Cardiac fibroblast (primary cell): ENCODE results near the gene HELLS.
A peak's percentile ranks its signal among the peaks of the same experiment; 100 is the strongest.

Source experiments
- DNase-seq, 2 donors: peaks; one replicate each; pipeline versions ENCODE4 v3.0.0 to v3.0.0-alpha.2; 2010; ENCODE audit warnings: low read depth in 2 of 2
- H3K4me3 ChIP-seq, 2 donors: replicated peaks in 1 of 2; 1 replicate in 1 of 2; 2 replicates in 1 of 2; pipeline ENCODE4 v1.5.1; 2011; ENCODE audit warnings: low read depth in 2 of 2, low read length in 2 of 2, mild to moderate bottlenecking in 2 of 2, moderate library complexity in 1 of 2
- CTCF ChIP-seq: IDR thresholded peaks from one replicate; pipeline ENCODE4 v1.5.1; 2011; ENCODE audit warnings: low read depth, mild to moderate bottlenecking, low read length, inconsistent platforms

Gene HELLS

GRCh38 chr10:94545391-94546048 is at the start of gene HELLS:
Gene HELLS, plus strand, starts transcription at chr10:94545788. Its CDS starts 134 bp downstream, at chr10:94545922.
- TF ChIP-seq CTCF, result no peak
- H3K4me3 ChIP-seq, result peak within 1 kb of the TSS; percentile 89 to 94
- DNase-seq, result peak; percentile 87 to 89

- H3K4me3 ChIP-seq, result no peak overlapping the region
- no peak for TF ChIP-seq CTCF
- DNase-seq, result peak in 1 of 2 donors; percentile 49
These were observed 49.6 kb upstream of the HELLS start for GRCh38 chr10:94496010-94496409.

- DNase-seq, result no peak
- TF ChIP-seq CTCF, result no peak
- no peak overlapping the region for H3K4me3 ChIP-seq
These were observed 48.9 kb upstream of the HELLS start for GRCh38 chr10:94496646-94497045.

GRCh38 chr10:94500063-94500462 is 45.5 kb upstream of the HELLS start:
- DNase-seq, result peak; percentile 17 to 30

GRCh38 chr10:94521276-94522250 is 24.0 kb upstream of the HELLS start:
- no peak overlapping the region for H3K4me3 ChIP-seq
- no peak for DNase-seq
- TF ChIP-seq CTCF, result no peak

More at GRCh38 chr10:94500063-94500462, 45.5 kb upstream of the HELLS start:
- no peak overlapping the region for H3K4me3 ChIP-seq
- peak; percentile 48 for TF ChIP-seq CTCF

GRCh38 chr10:94524146-94524545 is 21.4 kb upstream of the HELLS start:
- peak; percentile 34 to 46 for DNase-seq

More at GRCh38 chr10:94524146-94524545, 21.4 kb upstream of the HELLS start:
- H3K4me3 ChIP-seq, result no peak overlapping the region
- TF ChIP-seq CTCF, result no peak
